NCI-H524 treated with DMSO at 0.1 percent for 48 hours (cell line): ENCODE results near the gene E2F3.

Experiments used
- DNase-seq: peaks from one replicate; lab custom pipeline; 2025; lab: John Stamatoyannopoulos, UW

E2F3 gene

DNA sequence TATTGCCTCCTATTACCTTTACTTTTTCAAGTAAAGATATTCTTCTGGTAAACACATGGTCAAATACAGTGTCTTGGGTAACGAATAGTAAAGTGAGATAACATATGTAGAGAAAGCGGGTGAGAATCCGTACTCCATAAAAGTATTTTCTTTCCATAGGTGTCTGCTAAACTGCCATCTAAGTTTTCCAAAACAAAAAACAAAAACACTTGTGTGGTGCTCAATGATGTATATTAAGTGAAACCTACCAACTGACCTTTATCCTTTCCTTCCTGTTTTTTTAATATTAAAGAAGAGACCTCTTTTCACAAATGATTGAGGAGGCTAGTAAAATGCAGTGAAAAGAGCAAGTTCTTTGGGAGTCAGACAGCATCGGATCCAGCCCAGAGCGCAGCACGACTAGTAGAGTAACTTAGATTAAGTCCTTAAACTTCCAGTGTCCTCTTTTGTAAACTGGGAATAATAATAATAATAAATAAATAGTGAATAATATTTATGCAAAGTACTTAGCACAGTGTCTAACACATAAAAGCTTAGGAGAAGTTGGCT lies 132.1 kb downstream of the E2F3 start:
- DNase-seq: no peak

DNA sequence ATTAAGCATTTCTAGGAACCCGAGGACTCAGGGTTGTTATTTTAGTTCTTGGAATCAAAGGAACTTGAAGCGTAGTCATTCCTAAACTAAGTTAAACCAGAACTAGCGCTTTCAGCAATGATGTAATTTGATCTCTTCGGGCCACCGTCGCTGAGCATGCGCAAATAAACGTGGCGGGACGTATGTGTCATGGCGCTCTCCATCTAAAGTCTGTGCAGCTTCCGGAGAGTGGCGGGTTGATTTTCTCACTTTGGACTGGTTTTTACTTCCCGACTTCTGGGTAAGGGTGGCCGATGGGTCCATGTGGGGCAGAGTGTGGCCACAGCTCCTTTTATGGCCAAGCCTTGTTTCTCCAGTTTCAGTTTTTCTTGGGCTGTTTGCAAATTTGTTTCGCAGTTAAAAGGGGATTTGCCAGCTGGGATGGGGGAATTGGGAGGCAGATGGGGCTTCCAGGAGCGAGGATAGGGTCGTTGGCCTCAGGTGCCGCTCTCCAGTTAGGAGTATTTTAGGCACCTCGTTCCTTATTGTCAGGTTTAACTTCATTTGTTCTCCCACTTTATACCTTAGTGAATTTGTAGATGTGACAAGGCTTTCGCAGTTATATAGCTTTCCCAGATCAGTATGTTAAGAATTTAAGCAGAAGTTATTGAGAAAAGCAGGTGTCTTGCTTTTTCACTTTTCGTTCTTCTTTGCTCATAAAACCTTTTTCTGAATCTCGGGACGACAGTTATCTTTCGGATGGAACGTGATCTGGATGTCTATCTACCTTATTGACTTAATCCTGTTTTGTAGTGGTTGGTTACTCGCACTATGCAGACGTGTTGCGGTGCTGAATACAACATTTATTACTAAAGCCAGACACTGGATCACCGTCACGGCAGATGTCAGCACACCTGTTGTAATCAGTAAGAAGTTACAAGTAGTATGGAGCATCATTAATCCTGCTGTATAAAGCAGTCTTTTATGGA lies 132.9 kb downstream of the E2F3 start, which contains the start of gene CDKAL1:
TSS of gene CDKAL1 (plus strand) at position 163 of the 968 bp plus-strand sequence. CDS start 11,894 bp downstream, outside the sequence.
- DNase-seq: peak; percentile 74

DNA sequence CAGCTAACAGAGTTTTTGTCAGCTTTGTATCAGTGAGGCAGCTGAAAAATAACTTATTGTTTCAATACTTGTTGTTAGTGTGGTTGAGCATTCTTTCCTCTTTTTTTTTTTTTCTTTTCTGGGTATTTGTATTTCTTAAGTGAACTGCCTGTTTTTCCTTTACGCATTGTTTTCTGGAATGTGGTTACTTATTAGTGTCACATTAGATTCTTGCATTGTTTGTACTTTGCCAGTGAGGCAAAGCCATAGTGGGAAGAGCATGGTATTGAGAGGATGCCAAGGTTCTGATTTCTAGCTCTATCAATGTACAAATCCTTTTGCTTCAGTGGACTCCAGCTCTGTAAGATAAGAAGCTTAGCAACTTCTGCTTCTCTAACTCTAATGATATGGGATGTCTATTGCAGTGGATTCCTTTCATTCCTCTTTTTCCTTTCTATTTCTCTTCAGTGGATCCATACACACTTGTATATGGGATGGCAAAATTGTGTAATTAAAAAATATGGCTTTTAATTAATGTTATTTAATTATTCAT lies 136.5 kb downstream of the E2F3 start:
- no peak for DNase-seq

DNA sequence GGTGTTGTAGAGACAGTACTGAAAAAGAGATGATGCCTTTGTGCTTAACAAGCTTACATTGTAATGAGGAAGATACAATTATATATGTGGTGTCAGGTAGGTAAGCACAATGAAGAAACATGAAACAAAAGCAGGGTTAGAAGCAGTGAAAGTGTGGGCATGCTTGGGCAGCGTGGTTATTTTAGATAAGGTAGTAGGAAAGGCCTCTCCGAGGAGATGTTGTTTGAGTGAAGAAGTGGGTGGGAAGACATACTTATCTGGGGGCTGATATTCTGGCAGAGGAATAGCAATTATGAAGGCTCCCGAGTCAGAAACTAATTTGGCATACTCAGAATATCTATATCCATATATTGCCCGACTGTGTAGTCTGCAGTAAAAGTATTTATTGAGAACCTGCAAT lies 137.2 kb downstream of the E2F3 start:
- DNase-seq: no peak

DNA sequence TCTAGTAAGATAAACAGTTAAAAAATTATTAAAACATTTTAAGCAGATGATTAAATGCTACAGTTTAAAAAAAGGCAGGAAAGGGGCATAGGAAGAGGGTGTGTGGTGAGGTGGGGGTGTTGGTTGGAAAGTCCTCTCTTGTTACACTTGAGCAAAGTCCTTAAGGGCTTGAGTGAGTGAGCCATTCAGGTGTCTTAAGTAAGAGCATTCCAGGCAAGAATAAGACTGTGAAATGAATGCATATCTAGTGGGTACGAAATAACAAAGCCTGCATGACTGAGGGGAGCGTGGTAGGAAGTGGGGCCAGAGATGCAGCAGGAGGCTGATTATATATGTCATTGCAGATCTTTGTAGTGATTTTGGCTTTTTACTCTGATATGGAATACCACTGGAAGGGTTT lies 137.7 kb downstream of the E2F3 start:
- DNase-seq: no peak

DNA sequence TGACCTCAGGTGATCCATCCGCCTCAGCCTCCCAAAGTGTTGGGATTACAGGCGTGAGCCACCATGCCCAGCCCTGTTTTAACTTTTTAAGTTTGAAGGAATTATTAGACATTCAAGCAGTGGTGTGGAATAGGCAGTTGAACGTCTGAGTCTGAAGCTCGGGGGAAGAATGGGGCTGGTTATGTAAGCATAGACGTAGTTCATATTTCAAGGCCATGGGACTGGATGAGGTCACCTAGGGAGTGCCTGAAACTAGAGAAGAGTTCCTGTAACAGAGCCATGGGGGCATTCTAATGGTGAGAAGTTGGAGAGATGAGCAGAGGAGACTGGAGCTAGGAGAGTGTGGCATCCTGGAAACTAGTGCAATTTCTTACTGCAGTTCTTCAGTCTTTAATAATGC lies 139.0 kb downstream of the E2F3 start:
- no peak for DNase-seq

DNA sequence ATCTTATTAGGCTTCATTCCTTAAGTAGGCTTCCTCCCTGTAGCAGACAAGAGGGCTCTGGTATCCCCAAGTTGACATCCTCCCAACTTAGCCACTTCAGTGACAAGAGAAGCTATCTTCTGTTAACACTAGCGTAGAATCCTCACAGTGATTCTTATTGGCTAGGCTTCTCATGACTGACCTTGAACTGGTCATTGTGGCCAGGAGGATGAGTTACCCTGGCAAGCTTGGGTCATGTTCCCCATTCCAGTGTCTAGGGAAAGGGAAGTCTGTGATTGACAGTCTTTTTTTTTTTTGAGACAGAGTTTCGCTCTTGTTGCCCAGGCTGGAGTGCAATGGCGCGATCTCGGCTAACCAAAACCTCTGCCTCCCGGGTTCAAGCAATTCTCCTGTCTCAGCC lies 139.7 kb downstream of the E2F3 start:
- DNase-seq: no peak

DNA sequence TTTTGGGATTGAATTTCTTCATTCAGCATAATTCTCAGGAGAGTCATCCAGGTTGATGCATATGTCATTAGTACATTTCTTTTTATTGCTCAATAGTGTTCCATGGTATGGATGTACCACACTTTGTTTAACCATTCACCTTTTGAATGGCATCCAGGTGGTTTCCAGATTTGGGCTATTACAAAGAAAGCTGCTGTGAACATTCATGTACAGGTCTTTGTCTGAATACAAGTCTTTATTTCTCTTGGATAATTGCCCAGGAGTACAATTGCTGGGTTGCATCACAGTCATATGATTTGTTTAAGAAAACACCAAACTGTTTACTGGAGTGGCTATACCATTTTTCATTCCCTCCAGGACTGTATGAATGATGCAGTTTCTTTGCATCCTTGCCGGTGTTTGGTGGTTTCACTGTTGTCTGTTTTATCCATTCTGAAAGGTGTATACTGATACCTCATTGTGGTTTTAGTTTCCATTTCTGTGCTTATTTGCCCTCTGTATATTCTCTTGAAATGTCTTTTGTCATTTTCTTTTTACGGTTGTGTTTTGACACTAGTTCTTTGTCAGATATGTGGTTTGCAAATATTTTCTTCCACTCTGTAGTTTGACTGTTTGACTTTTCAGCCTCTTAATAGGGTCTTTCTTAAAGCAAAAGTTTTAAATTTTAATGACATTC lies 141.4 kb downstream of the E2F3 start:
- DNase-seq: no peak
